ENCODE data around the gene SAMD11. TPM values are rescaled to one million over a fixed set of nuclear protein-coding genes. Genes with fewer than 3 reads are reported as not detected.

SAMD11 gene
- polyA plus RNA-seq, 1 of the 3 experiments (the other 2 are of a cell fraction) = 2.1 TPM

DNA sequence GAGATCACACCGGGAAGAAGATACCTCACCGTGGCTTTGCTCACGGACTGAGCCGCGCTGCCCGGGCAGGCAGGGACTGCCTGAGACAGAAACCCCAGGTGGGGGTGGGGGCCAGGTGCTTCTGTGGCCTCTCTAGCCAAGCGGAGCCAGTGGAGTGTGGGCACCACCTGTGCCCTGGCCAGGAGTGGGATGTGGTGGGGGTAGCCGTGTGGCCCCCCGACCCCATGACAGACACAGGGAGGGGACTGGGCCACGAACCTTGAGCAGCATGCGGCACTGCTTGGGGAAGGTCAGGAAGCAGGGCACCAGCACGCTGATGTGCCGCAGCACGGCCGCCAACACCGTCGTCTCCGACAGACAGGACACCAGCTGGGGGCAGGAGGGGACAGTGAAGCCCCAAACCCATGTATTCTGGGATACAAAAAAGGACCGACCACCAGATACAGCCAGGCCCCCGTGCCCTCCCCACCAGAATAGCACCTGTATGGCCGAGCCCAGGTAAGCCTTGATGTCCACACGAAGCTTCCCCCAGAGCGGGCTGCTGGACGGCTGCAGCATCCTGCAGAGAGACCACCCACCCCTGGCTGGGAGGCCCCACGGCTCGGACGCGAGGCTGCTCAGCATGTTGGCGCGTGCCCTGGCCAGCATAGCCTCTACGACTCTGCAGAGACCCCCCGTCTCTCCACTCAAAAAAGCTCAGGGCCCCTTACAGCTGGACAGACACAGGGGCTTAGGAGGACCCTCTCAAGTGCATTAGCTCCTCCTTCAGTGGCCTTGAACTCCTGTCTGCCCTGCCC, 30.0 kb downstream of the SAMD11 start (continued):
- TF ChIP-seq, protein P1, sequence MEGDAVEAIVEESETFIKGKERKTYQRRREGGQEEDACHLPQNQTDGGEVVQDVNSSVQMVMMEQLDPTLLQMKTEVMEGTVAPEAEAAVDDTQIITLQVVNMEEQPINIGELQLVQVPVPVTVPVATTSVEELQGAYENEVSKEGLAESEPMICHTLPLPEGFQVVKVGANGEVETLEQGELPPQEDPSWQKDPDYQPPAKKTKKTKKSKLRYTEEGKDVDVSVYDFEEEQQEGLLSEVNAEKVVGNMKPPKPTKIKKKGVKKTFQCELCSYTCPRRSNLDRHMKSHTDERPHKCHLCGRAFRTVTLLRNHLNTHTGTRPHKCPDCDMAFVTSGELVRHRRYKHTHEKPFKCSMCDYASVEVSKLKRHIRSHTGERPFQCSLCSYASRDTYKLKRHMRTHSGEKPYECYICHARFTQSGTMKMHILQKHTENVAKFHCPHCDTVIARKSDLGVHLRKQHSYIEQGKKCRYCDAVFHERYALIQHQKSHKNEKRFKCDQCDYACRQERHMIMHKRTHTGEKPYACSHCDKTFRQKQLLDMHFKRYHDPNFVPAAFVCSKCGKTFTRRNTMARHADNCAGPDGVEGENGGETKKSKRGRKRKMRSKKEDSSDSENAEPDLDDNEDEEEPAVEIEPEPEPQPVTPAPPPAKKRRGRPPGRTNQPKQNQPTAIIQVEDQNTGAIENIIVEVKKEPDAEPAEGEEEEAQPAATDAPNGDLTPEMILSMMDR (IDR thresholded peaks at IDR 0.05) = no peak
- TF ChIP-seq FOSL2 (IDR thresholded peaks at IDR 0.05; ENCODE audit: borderline replicate concordance, low read depth) (no peak), YY1 (IDR thresholded peaks at IDR 0.05; ENCODE audit: low read depth) (no peak), POLR2AphosphoS5 (IDR thresholded peaks at IDR 0.05; ENCODE audit: low read depth, low read length) (no peak), TCF12 (IDR thresholded peaks at IDR 0.05) (no peak), NFIC (IDR thresholded peaks at IDR 0.05; ENCODE audit: borderline replicate concordance) (no peak), EP300 (IDR thresholded peaks at IDR 0.05; ENCODE audit: borderline replicate concordance in 1 of 2, low read depth in 1 of 2, low read length in 1 of 2) (no peak), CHD2 (IDR thresholded peaks at IDR 0.05; ENCODE audit: low read length, partially characterized antibody) (no peak)
- TF ChIP-seq, protein P2, sequence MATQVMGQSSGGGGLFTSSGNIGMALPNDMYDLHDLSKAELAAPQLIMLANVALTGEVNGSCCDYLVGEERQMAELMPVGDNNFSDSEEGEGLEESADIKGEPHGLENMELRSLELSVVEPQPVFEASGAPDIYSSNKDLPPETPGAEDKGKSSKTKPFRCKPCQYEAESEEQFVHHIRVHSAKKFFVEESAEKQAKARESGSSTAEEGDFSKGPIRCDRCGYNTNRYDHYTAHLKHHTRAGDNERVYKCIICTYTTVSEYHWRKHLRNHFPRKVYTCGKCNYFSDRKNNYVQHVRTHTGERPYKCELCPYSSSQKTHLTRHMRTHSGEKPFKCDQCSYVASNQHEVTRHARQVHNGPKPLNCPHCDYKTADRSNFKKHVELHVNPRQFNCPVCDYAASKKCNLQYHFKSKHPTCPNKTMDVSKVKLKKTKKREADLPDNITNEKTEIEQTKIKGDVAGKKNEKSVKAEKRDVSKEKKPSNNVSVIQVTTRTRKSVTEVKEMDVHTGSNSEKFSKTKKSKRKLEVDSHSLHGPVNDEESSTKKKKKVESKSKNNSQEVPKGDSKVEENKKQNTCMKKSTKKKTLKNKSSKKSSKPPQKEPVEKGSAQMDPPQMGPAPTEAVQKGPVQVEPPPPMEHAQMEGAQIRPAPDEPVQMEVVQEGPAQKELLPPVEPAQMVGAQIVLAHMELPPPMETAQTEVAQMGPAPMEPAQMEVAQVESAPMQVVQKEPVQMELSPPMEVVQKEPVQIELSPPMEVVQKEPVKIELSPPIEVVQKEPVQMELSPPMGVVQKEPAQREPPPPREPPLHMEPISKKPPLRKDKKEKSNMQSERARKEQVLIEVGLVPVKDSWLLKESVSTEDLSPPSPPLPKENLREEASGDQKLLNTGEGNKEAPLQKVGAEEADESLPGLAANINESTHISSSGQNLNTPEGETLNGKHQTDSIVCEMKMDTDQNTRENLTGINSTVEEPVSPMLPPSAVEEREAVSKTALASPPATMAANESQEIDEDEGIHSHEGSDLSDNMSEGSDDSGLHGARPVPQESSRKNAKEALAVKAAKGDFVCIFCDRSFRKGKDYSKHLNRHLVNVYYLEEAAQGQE (IDR thresholded peaks at IDR 0.05; ENCODE audit: low read depth, low read length) = no peak
- TF ChIP-seq, protein P3, sequence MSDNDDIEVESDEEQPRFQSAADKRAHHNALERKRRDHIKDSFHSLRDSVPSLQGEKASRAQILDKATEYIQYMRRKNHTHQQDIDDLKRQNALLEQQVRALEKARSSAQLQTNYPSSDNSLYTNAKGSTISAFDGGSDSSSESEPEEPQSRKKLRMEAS (IDR thresholded peaks at IDR 0.05; ENCODE audit: low read depth) = no peak

DNA sequence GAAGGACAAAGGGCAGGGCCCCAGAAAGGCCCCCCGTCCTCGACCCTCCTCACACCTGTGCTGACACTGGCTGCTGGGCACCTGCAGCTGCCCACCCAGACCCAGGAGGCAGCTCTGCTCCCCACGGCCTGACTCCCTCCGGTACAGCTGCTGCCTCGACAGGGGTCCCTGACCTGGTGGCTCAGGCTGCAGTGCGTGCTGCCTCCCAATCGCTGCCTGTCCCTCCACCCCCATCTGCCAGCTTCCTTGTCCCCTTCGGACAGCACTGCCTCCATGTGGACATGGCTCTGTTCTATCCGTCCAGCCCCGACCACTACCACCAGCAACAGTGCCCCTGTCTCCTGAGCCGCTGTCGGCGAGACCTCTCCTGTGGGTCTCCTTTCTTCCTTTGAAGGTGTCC, 31.2 kb downstream of the SAMD11 start:
- Histone ChIP-seq H3K4me3 (ENCODE audit: low read depth in 2 of 2, low read length in 1 of 2) (no peak overlapping the region), H3K9me2 (no peaks in the 10 kb centered on the region), H3K79me2 (ENCODE audit: insufficient read depth) (peaks cover 21% of the 10 kb centered on the region), H3K9me3 (no peaks in the 10 kb centered on the region), H3K27me3 (ENCODE audit: insufficient read depth) (no peaks in the 10 kb centered on the region), H3K9ac (no peak overlapping the region), H2AFZ (ENCODE audit: low read depth) (no peak overlapping the region), H3K4me2 (no peak overlapping the region), H3K27ac (ENCODE audit: low read depth in 2 of 2, low read length in 1 of 2) (no peak overlapping the region), H4K20me1 (ENCODE audit: insufficient read depth) (0 out of 2 replicates have a peak, but pooled peaks cover 9% of the 10 kb centered on the region), H3K36me3 (replicated peaks in 1 of 2; ENCODE audit: control insufficient read depth in 1 of 2, insufficient read depth in 2 of 2, low read length in 1 of 2) (peaks cover 0 to 70% of the 10 kb centered on the region in 2 experiments), H3F3A (replicated peaks; ENCODE audit: insufficient read depth) (no peaks in the 10 kb centered on the region), H3K4me1 (ENCODE audit: control insufficient read depth in 1 of 2, insufficient read depth in 2 of 2, low read depth in 1 of 2, low read length in 1 of 2) (peaks cover 4 to 9% of the 10 kb centered on the region in 2 experiments; a peak in 2 of 4 replicates)
- ChIA-PET POLR2A (no interaction called here), CTCF (interaction anchor here (0.6 to 1.1 kb wide), 2 partner anchors 16 to 50 kb away, joined by 3 read pairs; no protein-coding TSS in a partner anchor)
- no peak for DNase-seq
- 93% methylated on average over 10 of the region's 13 CpGs for WGBS (ENCODE audit: low lambda C conversion rate)
- TF ChIP-seq GABPA (IDR thresholded peaks at IDR 0.05; ENCODE audit: low read depth) = no peak
- no peak for TF ChIP-seq YY1 (IDR thresholded peaks at IDR 0.05; ENCODE audit: low read depth)
- no peak for TF ChIP-seq FOXM1 (IDR thresholded peaks at IDR 0.05; ENCODE audit: low read depth)
- no peak for TF ChIP-seq TCF12 (IDR thresholded peaks at IDR 0.05)
- no peak for TF ChIP-seq RFX5 (IDR thresholded peaks at IDR 0.05; ENCODE audit: low read length)
- no peak for TF ChIP-seq EP300 (IDR thresholded peaks at IDR 0.05; ENCODE audit: borderline replicate concordance in 1 of 2, low read depth in 1 of 2, low read length in 1 of 2)
- no peak for TF ChIP-seq POLR2AphosphoS5 (IDR thresholded peaks at IDR 0.05; ENCODE audit: low read depth, low read length)
- TF ChIP-seq SIN3A (IDR thresholded peaks at IDR 0.05; ENCODE audit: borderline replicate concordance, low read depth, low read length) = no peak
- no peak for TF ChIP-seq EZH2phosphoT487 (IDR thresholded peaks at IDR 0.05; ENCODE audit: borderline replicate concordance, low read depth)
- no peak for TF ChIP-seq CHD2 (IDR thresholded peaks at IDR 0.05; ENCODE audit: low read length, partially characterized antibody)
- TF ChIP-seq, protein P2 (IDR thresholded peaks at IDR 0.05; ENCODE audit: low read depth, low read length) = no peak
- TF ChIP-seq MXI1 (IDR thresholded peaks at IDR 0.05; ENCODE audit: low read depth, low read length) = no peak
- TF ChIP-seq SMC3 (IDR thresholded peaks at IDR 0.05; ENCODE audit: low read depth, low read length) = no peak
- no peak for TF ChIP-seq JUND (IDR thresholded peaks at IDR 0.05)
- TF ChIP-seq TAF1 (IDR thresholded peaks at IDR 0.05; ENCODE audit: borderline replicate concordance, low read depth, low read length) = no peak
- TF ChIP-seq RXRA (IDR thresholded peaks at IDR 0.05; ENCODE audit: borderline replicate concordance, low read depth) = no peak
- no peak for TF ChIP-seq RCOR1 (IDR thresholded peaks at IDR 0.05; ENCODE audit: low read length)
